Measurements from ENCODE around the gene MAT2A. TPM values are rescaled to one million over a fixed set of nuclear protein-coding genes. Genes with fewer than 3 reads are reported as not detected.

The MAT2A gene
- total RNA-seq, 4 donors from 2014 or later, result 71.2 to 96.4 (median 83.0) TPM

GRCh38 chr2:85593023-85593422 is 54.1 kb downstream of the MAT2A start:
- TF ChIP-seq CTCF (IDR thresholded peaks at IDR 0.05) (no peak), POLR2A (IDR thresholded peaks at IDR 0.05) (no peak)
- no peak overlapping the region for H3K4me3 ChIP-seq (ENCODE audit: low read depth, poor library complexity, severe bottlenecking)
- WGBS, 2 donors, result 52 to 64% methylated on average over 3 of the region's 3 CpGs
- intact Hi-C loops (cut with DNase I; ENCODE audit: low total_unique reads), result no loop called here
- no peak for DNase-seq (ENCODE audit: low spot score in 2 of 2)

Other genes starting within 250 kb of the MAT2A start
- gene TGOLN2, start 211.2 kb upstream of the MAT2A start, total RNA-seq, result 10 to 100 TPM; 57.3 to 90.4 (median 82.3) TPM
- 100 to 1,000 TPM in 2 of 4 donors, 10 to 100 TPM in 2; 86.2 to 121 (median 101) TPM for gene RETSAT, start 184.6 kb upstream of the MAT2A start, total RNA-seq
- gene ELMOD3, start 184.4 kb upstream of the MAT2A start, total RNA-seq, result 10 to 100 TPM; 10.0 to 26.1 (median 23.5) TPM
- 100 to 1,000 TPM; 177 to 272 (median 232) TPM for gene CAPG, start 128.8 kb upstream of the MAT2A start, total RNA-seq
- not detected for gene SH2D6, start 120.5 kb upstream of the MAT2A start, total RNA-seq
- gene GGCX, start 22.3 kb downstream of the MAT2A start, total RNA-seq, result 10 to 100 TPM; 15.8 to 37.1 (median 25.8) TPM
- 100 to 1,000 TPM in 2 of 4 donors, 10 to 100 TPM in 2; 88.3 to 207 (median 113) TPM for gene VAMP8, start 38.4 kb downstream of the MAT2A start, total RNA-seq
- gene VAMP5, start 45.3 kb downstream of the MAT2A start, total RNA-seq, result 10 to 100 TPM; 10.1 to 35.6 (median 14.0) TPM
- gene RNF181, start 56.6 kb downstream of the MAT2A start, total RNA-seq, result 100 to 1,000 TPM in 3 of 4 donors, 10 to 100 TPM in 1; 63.1 to 114 (median 107) TPM
- gene TMEM150A, start 63.5 kb downstream of the MAT2A start, total RNA-seq, result 10 to 100 TPM in 2 of 4 donors, 1 to 10 TPM in 2; 5.8 to 13.7 (median 9.5) TPM
- gene C2orf68, start 72.9 kb downstream of the MAT2A start, total RNA-seq, result 10 to 100 TPM; 15.1 to 41.1 (median 19.0) TPM
- 100 to 1,000 TPM in 1 of 4 donors, 10 to 100 TPM in 3; 45.6 to 160 (median 67.9) TPM for gene USP39, start 77.0 kb downstream of the MAT2A start, total RNA-seq
- not detected for gene SFTPB, start 129.0 kb downstream of the MAT2A start, total RNA-seq
- gene GNLY, start 155.2 kb downstream of the MAT2A start, total RNA-seq, result 1 to 10 TPM in 2 of 4 donors, under 1 TPM in 1, not detected in 1; 0.42 to 3.6 (median 1.3) TPM
- gene ATOH8, start 214.8 kb downstream of the MAT2A start, total RNA-seq, result 10 to 100 TPM; 27.3 to 79.8 (median 33.7) TPM